Activated naive CD8-positive, alpha-beta T cell treated with anti-CD3 and anti-CD28 coated beads, Interleukin-2, amount 10 ng/mL, durations not matched to agents 7 days and 5 days (primary cell): ENCODE data around the gene SPC25. TPM values are rescaled to one million over a fixed set of nuclear protein-coding genes. Genes with fewer than 3 reads are reported as not detected.
A peak's percentile ranks its signal among the peaks of the same experiment; 100 is the strongest.

Experiments
- ATAC-seq: fragments of 150-1000 bp; cut with Tn5 transposase; one replicate; pipeline ENCODE4 v1.10.0; 2021; ENCODE audit warnings: low read depth, moderate library complexity
- POLR2A ChIA-PET: fragments of 350-600 bp; sonication (Branson Sonifier 250); formaldehyde crosslinking; loops from one replicate; lab custom pipeline; 2021; ENCODE audit warnings: antibody characterized with exemption; lab: Charles Lee
- DNase-seq: peaks from one replicate; pipeline ENCODE4 v3.0.0; 2021
- H3K27ac Mint-ChIP-seq: one replicate; pipeline ENCODE4 v1.8.0; 2022; ENCODE audit warnings: mild to moderate bottlenecking, mixed read lengths
- H3K27me3 Mint-ChIP-seq: one replicate; pipeline ENCODE4 v1.8.0; 2022; ENCODE audit warnings: mild to moderate bottlenecking, moderate library complexity, mixed read lengths
- H3K36me3 Mint-ChIP-seq: one replicate; pipeline ENCODE4 v1.8.0; 2021; ENCODE audit warnings: mild to moderate bottlenecking, mixed read lengths
- H3K4me1 Mint-ChIP-seq: one replicate; pipeline ENCODE4 v1.8.0; 2021; ENCODE audit warnings: mixed read lengths
- H3K4me3 Mint-ChIP-seq: one replicate; pipeline ENCODE4 v1.8.0; 2022; ENCODE audit warnings: mild to moderate bottlenecking, moderate library complexity, mixed read lengths
- H3K9me3 Mint-ChIP-seq: one replicate; pipeline ENCODE4 v1.8.0; 2021; ENCODE audit warnings: mixed read lengths
- total RNA-seq, 2 experiments: library from RNA; stranded (reverse); gene quantifications; one replicate each; pipeline ENCODE4 v1.2.3, GENCODE V29; 2021

SPC25 gene
- total RNA-seq, 2 experiments from 2014 or later = 35.6 to 40.0 TPM

- DNase-seq (no peak), ATAC-seq (no peak)
- H3K9me3 Mint-ChIP-seq = peaks cover 6% of the 10 kb centered on the region
Observed at GRCh38 chr2:168915441-168916330, 25.5 kb upstream of the SPC25 start.

GRCh38 chr2:168913495-168913894, 23.3 kb upstream of the SPC25 start:
- H3K4me3 Mint-ChIP-seq = no peak overlapping the region
- peaks cover 6% of the 10 kb centered on the region for H3K9me3 Mint-ChIP-seq
- H3K4me1 Mint-ChIP-seq = peaks cover 11% of the 10 kb centered on the region
- H3K27ac Mint-ChIP-seq = no peak overlapping the region
- ATAC-seq (no peak), DNase-seq (no peak)
- POLR2A ChIA-PET = no interaction called here
- peaks cover 37% of the 10 kb centered on the region for H3K27me3 Mint-ChIP-seq
- H3K36me3 Mint-ChIP-seq = peaks cover 4% of the 10 kb centered on the region

More at GRCh38 chr2:168915441-168916330, 25.5 kb upstream of the SPC25 start:
- POLR2A ChIA-PET = no interaction called here
- Mint-ChIP-seq H3K4me1 (peaks cover 14% of the 10 kb centered on the region), H3K27ac (no peak overlapping the region), H3K27me3 (peaks cover 42% of the 10 kb centered on the region), H3K4me3 (no peak overlapping the region), H3K36me3 (peaks cover 4% of the 10 kb centered on the region)

- H3K9me3 Mint-ChIP-seq = peaks cover 6% of the 10 kb centered on the region
- H3K4me3 Mint-ChIP-seq = peak overlapping the region; percentile 66
- ATAC-seq = peak; percentile 45
- H3K4me1 Mint-ChIP-seq = peaks cover 11% of the 10 kb centered on the region
- POLR2A ChIA-PET = no interaction called here
- H3K27me3 Mint-ChIP-seq = peaks cover 38% of the 10 kb centered on the region
- DNase-seq = no peak
- peaks cover 4% of the 10 kb centered on the region for H3K36me3 Mint-ChIP-seq
- no peak overlapping the region for H3K27ac Mint-ChIP-seq
Observed at GRCh38 chr2:168912901-168913369, 22.7 kb upstream of the SPC25 start.

- POLR2A ChIA-PET = no interaction called here
- Mint-ChIP-seq H3K27me3 (peaks cover 42% of the 10 kb centered on the region), H3K9me3 (peaks cover 6% of the 10 kb centered on the region), H3K36me3 (peaks cover 4% of the 10 kb centered on the region), H3K27ac (no peak overlapping the region), H3K4me3 (peak overlapping the region; percentile 66), H3K4me1 (peaks cover 11% of the 10 kb centered on the region)
- ATAC-seq = no peak
- no peak for DNase-seq
Observed at GRCh38 chr2:168912466-168912865, 22.2 kb upstream of the SPC25 start.

- Mint-ChIP-seq H3K4me3 (no peak overlapping the region), H3K27me3 (peaks cover 56% of the 10 kb centered on the region), H3K27ac (no peak overlapping the region), H3K9me3 (peaks cover 6% of the 10 kb centered on the region), H3K4me1 (peaks cover 3% of the 10 kb centered on the region), H3K36me3 (peaks cover 4% of the 10 kb centered on the region)
- DNase-seq = no peak
- POLR2A ChIA-PET = no interaction called here
- ATAC-seq = no peak
Observed at GRCh38 chr2:168910330-168910729, 20.1 kb upstream of the SPC25 start.

GRCh38 chr2:168907940-168908662, 17.9 kb upstream of the SPC25 start:
- POLR2A ChIA-PET = no interaction called here
- peaks cover 61% of the 10 kb centered on the region for H3K27me3 Mint-ChIP-seq
- no peak overlapping the region for H3K4me3 Mint-ChIP-seq
- no peaks in the 10 kb centered on the region for H3K9me3 Mint-ChIP-seq
- H3K4me1 Mint-ChIP-seq = no peaks in the 10 kb centered on the region
- DNase-seq = no peak
- ATAC-seq = no peak
- H3K27ac Mint-ChIP-seq = no peak overlapping the region
- H3K36me3 Mint-ChIP-seq = no peaks in the 10 kb centered on the region

GRCh38 chr2:168904358-168904757, 14.1 kb upstream of the SPC25 start:
- Mint-ChIP-seq H3K36me3 (no peaks in the 10 kb centered on the region), H3K27me3 (peaks cover 58% of the 10 kb centered on the region), H3K27ac (no peak overlapping the region), H3K4me3 (no peak overlapping the region), H3K4me1 (no peaks in the 10 kb centered on the region), H3K9me3 (no peaks in the 10 kb centered on the region)
- DNase-seq (no peak), ATAC-seq (no peak)
- POLR2A ChIA-PET = no interaction called here

GRCh38 chr2:168903888-168904287, 13.7 kb upstream of the SPC25 start:
- peaks cover 63% of the 10 kb centered on the region for H3K27me3 Mint-ChIP-seq

GRCh38 chr2:168901003-168901402, 10.8 kb upstream of the SPC25 start, which contains the start of gene G6PC2:
Gene G6PC2, plus strand, starts transcription at chr2:168901291. Its CDS starts 41 bp downstream, at chr2:168901332.
- Mint-ChIP-seq H3K9me3 (no peaks in the 10 kb centered on the region), H3K27ac (no peak within 1 kb of the TSS), H3K4me1 (no peaks in the 10 kb centered on the region), H3K27me3 (peaks cover 49% of the 10 kb centered on the region), H3K36me3 (no peaks in the 10 kb centered on the region), H3K4me3 (no peak within 1 kb of the TSS)
- DNase-seq (no peak), ATAC-seq (no peak)
- POLR2A ChIA-PET = no interaction called here

More at GRCh38 chr2:168903888-168904287, 13.7 kb upstream of the SPC25 start:
- Mint-ChIP-seq H3K9me3 (no peaks in the 10 kb centered on the region), H3K4me1 (no peaks in the 10 kb centered on the region), H3K27ac (no peak overlapping the region), H3K36me3 (no peaks in the 10 kb centered on the region), H3K4me3 (no peak overlapping the region)
- no peak for DNase-seq
- ATAC-seq = no peak
- POLR2A ChIA-PET = no interaction called here

- ATAC-seq = no peak
- Mint-ChIP-seq H3K9me3 (no peaks in the 10 kb centered on the region), H3K36me3 (no peaks in the 10 kb centered on the region), H3K4me3 (no peak overlapping the region), H3K4me1 (no peaks in the 10 kb centered on the region), H3K27ac (no peak overlapping the region), H3K27me3 (peaks cover 51% of the 10 kb centered on the region)
- POLR2A ChIA-PET = no interaction called here
- DNase-seq = no peak
Observed at GRCh38 chr2:168897449-168897848, 7.2 kb upstream of the SPC25 start.

- Mint-ChIP-seq H3K4me1 (no peaks in the 10 kb centered on the region), H3K27ac (no peak overlapping the region), H3K4me3 (no peak overlapping the region), H3K9me3 (no peaks in the 10 kb centered on the region), H3K36me3 (no peaks in the 10 kb centered on the region), H3K27me3 (peaks cover 55% of the 10 kb centered on the region)
- POLR2A ChIA-PET = no interaction called here
- DNase-seq (no peak), ATAC-seq (no peak)
Observed at GRCh38 chr2:168896783-168897182, 6.6 kb upstream of the SPC25 start.

GRCh38 chr2:168895771-168896170, 5.5 kb upstream of the SPC25 start:
- H3K4me1 Mint-ChIP-seq = peaks cover 1% of the 10 kb centered on the region
- no peak for DNase-seq
- POLR2A ChIA-PET = no interaction called here
- H3K4me3 Mint-ChIP-seq = no peak overlapping the region
- no peak for ATAC-seq
- H3K27me3 Mint-ChIP-seq = peaks cover 49% of the 10 kb centered on the region
- H3K9me3 Mint-ChIP-seq = no peaks in the 10 kb centered on the region
- H3K36me3 Mint-ChIP-seq = no peaks in the 10 kb centered on the region
- no peak overlapping the region for H3K27ac Mint-ChIP-seq

GRCh38 chr2:168894720-168895119, 4.5 kb upstream of the SPC25 start:
- Mint-ChIP-seq H3K27ac (no peak overlapping the region), H3K9me3 (no peaks in the 10 kb centered on the region), H3K4me3 (no peak overlapping the region), H3K4me1 (peaks cover 5% of the 10 kb centered on the region), H3K27me3 (peaks cover 43% of the 10 kb centered on the region), H3K36me3 (no peaks in the 10 kb centered on the region)
- POLR2A ChIA-PET = no interaction called here
- no peak for ATAC-seq
- no peak for DNase-seq
